Spinal cord (tissue), 10 donors: ENCODE measurements around the gene GUCY1A1. TPM values are rescaled to one million over a fixed set of nuclear protein-coding genes. Genes with fewer than 3 reads are reported as not detected.

Experiments
- DNase-seq, 6 donors: peaks; one replicate each; pipeline versions ENCODE4 v3.0.0 to v3.0.0-alpha.2; 2013 to 2015; ENCODE audit warnings: low spot score in 6 of 6, low read depth in 4 of 6
- H3K27ac ChIP-seq: one replicate; pipeline ENCODE4 v1.5.1; 2013; ENCODE audit warnings: low read depth, low read length, control low read depth
- H3K27me3 ChIP-seq: one replicate; pipeline ENCODE4 v1.6.1; 2013; ENCODE audit warnings: low read length; ENCODE audit not compliant: control insufficient read depth, insufficient read depth
- H3K36me3 ChIP-seq: one replicate; pipeline ENCODE4 v1.6.1; 2013; ENCODE audit warnings: low read length; ENCODE audit not compliant: control insufficient read depth, insufficient read depth
- H3K4me1 ChIP-seq: one replicate; pipeline ENCODE4 v1.6.1; 2013; ENCODE audit warnings: low read length; ENCODE audit not compliant: control insufficient read depth, insufficient read depth
- H3K4me3 ChIP-seq: one replicate; pipeline ENCODE4 v1.5.1; 2013; ENCODE audit warnings: low read depth, low read length, control low read depth
- H3K9me3 ChIP-seq: one replicate; pipeline ENCODE4 v1.6.1; 2013; ENCODE audit warnings: low read length; ENCODE audit not compliant: control insufficient read depth, insufficient read depth
- whole genome bisulfite sequencing: methylation state at CpG from one replicate; pipeline ENCODE4 v1.1.5; 2013; ENCODE audit warnings: missing lambda C conversion rate; ENCODE audit not compliant: insufficient coverage; 5-methylcytosine and 5-hydroxymethylcytosine counted together
- polyA plus RNA-seq, 2 donors: library from polyadenylated mRNA; unstranded; fragments of 120-200 nt; gene quantifications; one replicate each; pipeline ENCODE4 v1.2.1, GENCODE V29; 2013; ENCODE audit not compliant: insufficient read length in 2 of 2
- total RNA-seq, 2 donors: library from RNA; depleted of rRNA in 1 of 2; stranded (reverse); fragments of 120-200 nt in 1 of 2; fragments of >200 nt in 1 of 2; gene quantifications; one replicate each; pipeline versions ENCODE4 v1.2.3 to v1.2.4, GENCODE V29; 2013 to 2014
- donor health status: healthy.

Gene GUCY1A1
- total and polyA plus RNA-seq, 4 donors = 23.3 to 84.7 (median 58.9) TPM

GRCh38 chr4:155673453-155673979 lies 6.9 kb downstream of the GUCY1A1 start:
- H3K4me1 ChIP-seq = no peaks in the 10 kb centered on the region
- no peak overlapping the region for H3K27ac ChIP-seq
- no peak overlapping the region for H3K4me3 ChIP-seq
- no peaks in the 10 kb centered on the region for H3K27me3 ChIP-seq
- no CpG with 5 or more reads among the region's 3 CpGs for WGBS
- no peaks in the 10 kb centered on the region for H3K9me3 ChIP-seq
- no peaks in the 10 kb centered on the region for H3K36me3 ChIP-seq
- DNase-seq = no peak

GRCh38 chr4:155674669-155675071 lies 8.0 kb downstream of the GUCY1A1 start:
- Histone ChIP-seq H3K27ac (no peak overlapping the region), H3K36me3 (no peaks in the 10 kb centered on the region), H3K4me1 (no peaks in the 10 kb centered on the region), H3K27me3 (no peaks in the 10 kb centered on the region), H3K9me3 (no peaks in the 10 kb centered on the region), H3K4me3 (no peak overlapping the region)
- no CpG with 5 or more reads among the region's 6 CpGs for WGBS
- no peak for DNase-seq

DNA sequence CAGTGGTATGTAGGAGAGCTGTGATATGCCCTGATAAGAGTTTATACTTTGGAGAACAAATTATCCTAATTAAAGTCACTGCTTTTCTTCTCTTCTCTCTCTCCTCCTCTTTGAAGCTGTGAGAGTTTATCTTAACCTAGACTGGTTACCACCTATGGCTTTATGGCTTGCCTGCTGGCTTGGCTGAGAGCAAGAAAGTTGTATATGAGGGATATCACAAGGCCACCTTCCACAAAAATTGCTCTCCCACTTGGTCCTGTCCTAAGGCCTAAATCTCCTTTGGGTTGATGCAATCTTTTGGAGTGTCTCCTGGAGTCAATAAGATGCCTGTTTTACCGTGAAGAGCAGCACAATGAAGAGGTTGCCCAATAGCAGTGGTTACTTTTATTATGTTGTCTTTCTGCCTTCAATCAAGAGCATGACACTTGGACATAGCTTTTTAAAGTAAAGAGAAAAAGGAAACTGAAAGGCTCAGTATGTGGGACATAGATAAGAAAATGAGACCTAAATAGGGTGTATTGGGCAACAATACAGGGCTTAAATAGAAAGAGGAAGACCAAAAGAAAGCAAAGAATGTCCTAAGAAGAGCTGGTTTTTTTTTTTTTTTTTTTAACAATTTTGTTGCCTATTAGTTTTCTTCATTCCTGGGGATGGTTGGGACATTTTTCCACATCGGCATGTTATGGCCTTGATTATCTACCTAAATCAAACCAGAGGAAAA lies 9.2 kb downstream of the GUCY1A1 start:
- no peak overlapping the region for H3K27ac ChIP-seq
- H3K27me3 ChIP-seq = no peaks in the 10 kb centered on the region
- H3K4me1 ChIP-seq = no peaks in the 10 kb centered on the region
- DNase-seq = peak in 1 of 6 donors; percentile 27
- H3K9me3 ChIP-seq = no peaks in the 10 kb centered on the region
- no CpG with 5 or more reads among the region's 2 CpGs for WGBS
- no peaks in the 10 kb centered on the region for H3K36me3 ChIP-seq
- no peak overlapping the region for H3K4me3 ChIP-seq

DNA sequence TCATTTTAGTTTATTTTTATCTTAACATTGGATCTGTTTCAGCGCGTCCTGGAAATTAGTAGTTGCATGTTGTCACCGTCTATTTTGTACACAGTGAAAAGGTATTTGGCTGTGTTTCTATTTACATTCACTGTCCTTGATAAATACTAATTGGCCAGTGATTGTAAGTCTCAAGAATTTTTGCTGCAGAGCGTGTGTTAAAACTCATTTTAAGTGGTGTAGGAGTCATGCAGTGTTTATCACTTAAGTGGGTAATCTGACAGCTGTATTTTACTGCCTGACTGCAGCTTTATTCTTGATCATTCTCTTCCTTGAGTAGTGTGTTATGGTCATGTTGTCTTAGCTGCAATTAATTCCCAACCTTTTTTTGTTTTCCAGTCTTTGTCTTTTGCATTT lies 9.8 kb downstream of the GUCY1A1 start:
- Histone ChIP-seq H3K27ac (no peak overlapping the region), H3K4me3 (no peak overlapping the region), H3K4me1 (no peaks in the 10 kb centered on the region), H3K36me3 (no peaks in the 10 kb centered on the region), H3K27me3 (no peaks in the 10 kb centered on the region), H3K9me3 (no peaks in the 10 kb centered on the region)
- peak in 1 of 6 donors; percentile 43 for DNase-seq
- no CpG with 5 or more reads among the region's 4 CpGs for WGBS

DNA sequence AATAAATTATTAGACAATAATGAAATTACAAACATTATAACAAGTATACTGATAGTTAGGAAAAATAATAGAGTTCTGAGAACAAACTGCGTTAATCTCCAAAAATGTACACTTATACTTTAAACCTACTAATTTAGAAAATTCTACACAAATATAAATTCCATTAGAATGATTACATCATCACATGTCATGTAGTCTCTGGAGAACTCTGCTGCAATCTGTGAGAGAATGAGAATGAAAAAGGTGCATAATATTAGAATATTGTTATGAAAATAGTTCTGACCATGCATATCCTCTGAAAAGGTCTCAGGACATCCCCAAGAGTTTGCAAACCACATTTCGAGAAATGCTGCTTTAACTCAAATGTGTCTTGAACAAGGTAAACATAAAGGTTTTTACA lies 11.4 kb downstream of the GUCY1A1 start:
- Histone ChIP-seq H3K4me1 (no peaks in the 10 kb centered on the region), H3K4me3 (no peak overlapping the region), H3K36me3 (no peaks in the 10 kb centered on the region), H3K27me3 (no peaks in the 10 kb centered on the region), H3K9me3 (no peaks in the 10 kb centered on the region), H3K27ac (no peak overlapping the region)
- WGBS = no CpG with 5 or more reads among the region's 2 CpGs
- DNase-seq = no peak

- DNase-seq = no peak
- 45% methylated on average over 2 of the region's 5 CpGs for WGBS
- H3K36me3 ChIP-seq = no peaks in the 10 kb centered on the region
- no peaks in the 10 kb centered on the region for H3K4me1 ChIP-seq
- H3K27me3 ChIP-seq = no peaks in the 10 kb centered on the region
- H3K4me3 ChIP-seq = no peak overlapping the region
- no peaks in the 10 kb centered on the region for H3K9me3 ChIP-seq
- H3K27ac ChIP-seq = no peak overlapping the region
These were observed 12.7 kb downstream of the GUCY1A1 start for GRCh38 chr4:155679343-155679742.

DNA sequence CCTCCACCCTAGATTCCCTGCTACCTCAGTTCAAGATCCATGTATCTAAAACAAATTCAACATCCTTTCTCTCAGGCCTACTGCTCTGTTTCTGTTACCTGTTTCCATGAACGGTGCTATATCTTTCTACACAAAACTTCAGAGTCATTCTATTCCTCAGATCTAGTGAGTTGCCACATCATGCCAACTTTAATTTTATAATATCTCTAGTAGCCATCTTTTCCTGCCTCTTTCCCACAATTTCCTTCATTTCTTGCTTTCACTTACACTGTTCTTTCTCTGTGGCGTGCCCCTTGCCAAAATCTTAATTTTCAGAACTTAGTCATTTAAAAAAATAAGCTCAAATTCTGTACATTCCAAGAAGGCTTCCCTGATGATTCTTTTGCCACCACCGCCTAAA lies 15.2 kb downstream of the GUCY1A1 start:
- 85% methylated on average over 2 of the region's 3 CpGs for WGBS
- Histone ChIP-seq H3K36me3 (no peaks in the 10 kb centered on the region), H3K9me3 (no peaks in the 10 kb centered on the region), H3K27me3 (no peaks in the 10 kb centered on the region), H3K4me1 (no peaks in the 10 kb centered on the region), H3K27ac (no peak overlapping the region), H3K4me3 (no peak overlapping the region)
- DNase-seq = no peak

GRCh38 chr4:155684423-155684822 lies 17.8 kb downstream of the GUCY1A1 start:
- no peak overlapping the region for H3K27ac ChIP-seq
- no peak for DNase-seq
- no peaks in the 10 kb centered on the region for H3K27me3 ChIP-seq
- WGBS = 20% methylated on average over 1 of the region's 2 CpGs
- H3K4me1 ChIP-seq = no peaks in the 10 kb centered on the region
- no peaks in the 10 kb centered on the region for H3K9me3 ChIP-seq
- H3K36me3 ChIP-seq = no peaks in the 10 kb centered on the region
- no peak overlapping the region for H3K4me3 ChIP-seq

DNA sequence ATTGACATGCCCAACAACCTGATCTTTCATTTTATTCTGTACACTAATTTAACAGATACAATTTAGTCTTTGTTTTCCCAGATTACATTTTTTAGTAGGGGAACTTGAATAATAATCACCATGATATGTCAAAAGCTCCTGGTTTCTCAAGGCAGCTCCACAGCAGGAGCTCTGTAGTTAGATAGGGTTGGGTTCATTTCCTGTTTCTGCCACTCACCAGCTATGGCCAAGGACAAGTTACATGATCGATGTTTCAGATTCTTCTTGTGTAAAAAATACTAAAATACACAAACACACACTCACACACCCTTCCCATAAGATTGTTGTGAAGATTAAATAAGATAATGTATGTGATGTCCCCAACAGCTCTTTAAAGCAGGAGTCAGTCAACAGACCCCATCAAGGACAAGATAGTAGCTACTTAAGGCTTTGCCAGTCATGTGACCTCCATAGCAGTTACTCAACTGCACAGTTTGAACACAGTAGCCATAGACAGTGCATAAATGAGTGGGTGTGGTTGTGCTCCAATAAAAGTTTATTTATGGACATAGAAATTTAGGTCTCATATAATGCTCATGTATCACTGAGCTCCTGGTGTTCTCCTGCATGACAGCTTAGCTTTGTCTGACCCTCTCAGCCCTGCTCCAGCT lies 18.4 kb downstream of the GUCY1A1 start:
- Histone ChIP-seq H3K4me3 (no peak overlapping the region), H3K4me1 (no peaks in the 10 kb centered on the region), H3K27ac (no peak overlapping the region), H3K9me3 (no peaks in the 10 kb centered on the region), H3K27me3 (no peaks in the 10 kb centered on the region), H3K36me3 (no peaks in the 10 kb centered on the region)
- no CpG with 5 or more reads among the region's 1 CpG for WGBS
- no peak for DNase-seq
